Activated CD4-positive, alpha-beta memory T cell treated with anti-CD3 and anti-CD28 coated beads for 36 hours (primary cell): ENCODE results near the gene DDX19B. TPM values are rescaled to one million over a fixed set of nuclear protein-coding genes. Genes with fewer than 3 reads are reported as not detected.
"Not testable (repeated sequence)": the region's sequence is repeated elsewhere in the genome, so short reads cannot be mapped to it uniquely, and the experiment has no call there.

Experiments used
- CTCF ChIA-PET: fragments of 350-600 bp; sonication (Branson Sonifier 250); formaldehyde crosslinking; loops from one replicate; lab custom pipeline; 2021; ENCODE audit warnings: antibody characterized with exemption, inconsistent platforms; lab: Charles Lee
- POLR2A ChIA-PET: fragments of 350-600 bp; sonication (Branson Sonifier 250); formaldehyde crosslinking; loops from one replicate; lab custom pipeline; 2021; ENCODE audit warnings: antibody characterized with exemption; lab: Charles Lee
- DNase-seq: peaks from one replicate; pipeline ENCODE4 v3.0.0-alpha.2; 2020
- H3K27ac Mint-ChIP-seq: one replicate; pipeline ENCODE4 v1.8.0; 2021; ENCODE audit warnings: mixed read lengths
- H3K27me3 Mint-ChIP-seq: one replicate; pipeline ENCODE4 v1.8.0; 2021; ENCODE audit warnings: mixed read lengths
- H3K36me3 Mint-ChIP-seq: one replicate; pipeline ENCODE4 v1.8.0; 2021; ENCODE audit warnings: mixed read lengths
- H3K4me1 Mint-ChIP-seq: one replicate; pipeline ENCODE4 v1.8.0; 2021; ENCODE audit warnings: low read depth, mixed read lengths
- H3K4me3 Mint-ChIP-seq: one replicate; pipeline ENCODE4 v1.8.0; 2021; ENCODE audit warnings: mild to moderate bottlenecking, mixed read lengths
- H3K9me3 Mint-ChIP-seq: one replicate; pipeline ENCODE4 v1.8.0; 2021; ENCODE audit warnings: mixed read lengths
- intact Hi-C: fragments of 100-400 bp; cut with micrococcal nuclease; formaldehyde crosslinking; loops from one replicate; pipeline ENCODE4 v1.15.1; 2023
- total RNA-seq, 2 experiments: library from RNA; stranded (reverse); gene quantifications; one replicate each; pipeline ENCODE4 v1.2.3, GENCODE V29; 2021

The DDX19B gene
- total RNA-seq = 10 to 100 TPM; 31.2 to 36.6 TPM

GRCh38 chr16:70298988-70299938, at the start of gene DDX19B:
Gene DDX19B (plus strand): TSS chr16:70299186. CDS start chr16:70299298, 112 bp downstream.
- H3K9me3 Mint-ChIP-seq = peaks cover 10% of the 10 kb centered on the region
- peaks cover 20% of the 10 kb centered on the region for H3K36me3 Mint-ChIP-seq
- H3K27me3 Mint-ChIP-seq = no peaks in the 10 kb centered on the region
- ChIA-PET POLR2A (interaction anchor here (1.0 to 3.3 kb wide), 7 partner anchors 8 to 82 kb away, joined by 3 to 32 read pairs (median 7); partner anchors contain the start of genes AARS1, DDX19A and EXOSC6), CTCF (interaction anchor here (1.0 to 2.3 kb wide), 3 partner anchors 31 to 48 kb away, joined by 3 to 6 read pairs (median 3); no protein-coding TSS in a partner anchor)
- peaks cover 36% of the 10 kb centered on the region for H3K4me1 Mint-ChIP-seq
- intact Hi-C loops = loop anchor here (1.0 kb wide), 2 partner anchors 10 to 47 kb away; partner anchors contain the start of genes AARS1 and DDX19A
- peak; percentile 81 for DNase-seq
- H3K27ac Mint-ChIP-seq = peak within 1 kb of the TSS; percentile 91
- peak within 1 kb of the TSS; percentile 91 for H3K4me3 Mint-ChIP-seq

GRCh38 chr16:70249697-70250096, 49.3 kb upstream of the DDX19B start:
- CTCF ChIA-PET, POLR2A ChIA-PET, DNase-seq, H3K9me3 Mint-ChIP-seq, H3K27me3 Mint-ChIP-seq: not testable (repeated sequence)
- peak overlapping the region; percentile 72 for H3K27ac Mint-ChIP-seq
- H3K36me3 Mint-ChIP-seq = peaks cover 28% of the 10 kb centered on the region
- intact Hi-C loops = loop anchor here (10.0 kb wide), 1 partner anchor 305 kb away; no protein-coding TSS in a partner anchor
- peak overlapping the region; percentile 69 for H3K4me3 Mint-ChIP-seq
- peaks cover 28% of the 10 kb centered on the region for H3K4me1 Mint-ChIP-seq

- POLR2A ChIA-PET = interaction anchor here (1.0 to 2.3 kb wide), 6 partner anchors 20 to 274 kb away, joined by 4 to 10 read pairs (median 7); partner anchors contain the start of genes AARS1, DDX19A and DDX19B
- peak; percentile 56 for DNase-seq
- peak overlapping the region; percentile 85 for H3K27ac Mint-ChIP-seq
- H3K4me1 Mint-ChIP-seq = peaks cover 25% of the 10 kb centered on the region
- peaks cover 38% of the 10 kb centered on the region for H3K36me3 Mint-ChIP-seq
- CTCF ChIA-PET = interaction anchor here (0.8 to 5.3 kb wide), 10 partner anchors 17 to 632 kb away, joined by 3 to 26 read pairs (median 5); partner anchors contain the start of genes AARS1 and DDX19B
- H3K27me3 Mint-ChIP-seq = no peaks in the 10 kb centered on the region
- H3K4me3 Mint-ChIP-seq = peak overlapping the region; percentile 84
- H3K9me3 Mint-ChIP-seq = no peaks in the 10 kb centered on the region
- intact Hi-C loops = loop anchor here (10.0 kb wide), 1 partner anchor 304 kb away; no protein-coding TSS in a partner anchor
Observed at GRCh38 chr16:70250748-70251628, 48.0 kb upstream of the DDX19B start.

GRCh38 chr16:70251629-70252354, 47.2 kb upstream of the DDX19B start, which contains the start of gene EXOSC6:
Gene EXOSC6 (minus strand): TSS chr16:70251940. CDS start chr16:70251900, 40 bp downstream.
- Mint-ChIP-seq H3K36me3 (peaks cover 42% of the 10 kb centered on the region), H3K9me3 (no peaks in the 10 kb centered on the region), H3K27me3 (no peaks in the 10 kb centered on the region), H3K4me3 (peak within 1 kb of the TSS; percentile 84), H3K4me1 (peaks cover 19% of the 10 kb centered on the region), H3K27ac (peak within 1 kb of the TSS; percentile 94)
- POLR2A ChIA-PET = interaction anchor here (1.2 to 2.3 kb wide), 6 partner anchors 20 to 273 kb away, joined by 3 to 10 read pairs (median 7); partner anchors contain the start of genes AARS1, DDX19A and DDX19B
- CTCF ChIA-PET = interaction anchor here (0.6 to 5.3 kb wide), 19 partner anchors 11 to 633 kb away, joined by 3 to 26 read pairs (median 4); partner anchors contain the start of genes AARS1 and DDX19B
- intact Hi-C loops = loop anchor here (1.0 to 10.0 kb wide), 3 partner anchors 38 to 303 kb away; partner anchors contain the start of genes AARS1, COG4 and SF3B3
- peak; percentile 96 for DNase-seq

GRCh38 chr16:70252355-70252988, 46.5 kb upstream of the DDX19B start:
- Mint-ChIP-seq H3K4me3 (no peak overlapping the region), H3K36me3 (peaks cover 43% of the 10 kb centered on the region), H3K27ac (peak overlapping the region; percentile 94), H3K4me1 (peaks cover 18% of the 10 kb centered on the region), H3K9me3 (no peaks in the 10 kb centered on the region), H3K27me3 (no peaks in the 10 kb centered on the region)
- ChIA-PET CTCF (interaction anchor here (0.6 to 5.3 kb wide), 18 partner anchors 10 to 312 kb away, joined by 3 to 26 read pairs (median 5); partner anchors contain the start of gene AARS1), POLR2A (interaction anchor here (1.2 to 2.3 kb wide), 5 partner anchors 19 to 272 kb away, joined by 3 to 10 read pairs (median 7); partner anchors contain the start of genes AARS1, DDX19A and DDX19B)
- peak; percentile 41 for DNase-seq
- intact Hi-C loops = loop anchor here (1.0 to 10.0 kb wide), 3 partner anchors 37 to 302 kb away; partner anchors contain the start of genes AARS1, COG4 and SF3B3

- Mint-ChIP-seq H3K27me3 (no peaks in the 10 kb centered on the region), H3K9me3 (no peaks in the 10 kb centered on the region), H3K27ac (no peak overlapping the region), H3K4me3 (no peak overlapping the region), H3K4me1 (peaks cover 11% of the 10 kb centered on the region), H3K36me3 (peaks cover 52% of the 10 kb centered on the region)
- POLR2A ChIA-PET = interaction anchor here (0.7 to 1.7 kb wide), 2 partner anchors 35 to 94 kb away, joined by 3 to 8 read pairs; partner anchors contain the start of genes AARS1 and DDX19A
- intact Hi-C loops = loop anchor here (10.0 kb wide), 1 partner anchor 301 kb away; no protein-coding TSS in a partner anchor
- DNase-seq = peak; percentile 49
- CTCF ChIA-PET = interaction anchor here (0.7 to 5.3 kb wide), 10 partner anchors 9 to 299 kb away, joined by 3 to 26 read pairs (median 5); no protein-coding TSS in a partner anchor
Observed at GRCh38 chr16:70253291-70254106, 45.5 kb upstream of the DDX19B start.

GRCh38 chr16:70254180-70254964, 44.6 kb upstream of the DDX19B start:
- Mint-ChIP-seq H3K4me3 (no peak overlapping the region), H3K27ac (no peak overlapping the region), H3K27me3 (no peaks in the 10 kb centered on the region), H3K4me1 (peaks cover 7% of the 10 kb centered on the region), H3K9me3 (no peaks in the 10 kb centered on the region), H3K36me3 (peaks cover 59% of the 10 kb centered on the region)
- CTCF ChIA-PET = interaction anchor here (0.7 to 5.3 kb wide), 11 partner anchors 8 to 298 kb away, joined by 3 to 26 read pairs (median 4); no protein-coding TSS in a partner anchor
- no peak for DNase-seq
- intact Hi-C loops = loop anchor here (10.0 kb wide), 1 partner anchor 300 kb away; no protein-coding TSS in a partner anchor
- POLR2A ChIA-PET = interaction anchor here (0.7 to 1.7 kb wide), 2 partner anchors 35 to 93 kb away, joined by 3 to 8 read pairs; partner anchors contain the start of genes AARS1 and DDX19A

GRCh38 chr16:70254965-70255286, 44.1 kb upstream of the DDX19B start:
- H3K4me3 Mint-ChIP-seq = no peak overlapping the region
- H3K36me3 Mint-ChIP-seq = peaks cover 57% of the 10 kb centered on the region

More at GRCh38 chr16:70254965-70255286, 44.1 kb upstream of the DDX19B start:
- no peaks in the 10 kb centered on the region for H3K27me3 Mint-ChIP-seq
- H3K9me3 Mint-ChIP-seq = no peaks in the 10 kb centered on the region
- intact Hi-C loops = loop anchor here (10.0 kb wide), 1 partner anchor 300 kb away; no protein-coding TSS in a partner anchor
- CTCF ChIA-PET = interaction anchor here (0.7 to 5.3 kb wide), 6 partner anchors 10 to 254 kb away, joined by 3 to 26 read pairs (median 4); no protein-coding TSS in a partner anchor
- peaks cover 4% of the 10 kb centered on the region for H3K4me1 Mint-ChIP-seq
- H3K27ac Mint-ChIP-seq = no peak overlapping the region
- POLR2A ChIA-PET = no interaction called here
- DNase-seq = no peak
